Inferior parietal cortex (tissue), 1 donor: ENCODE data around the gene NAPEPLD.
"Not testable (repeated sequence)": the region's sequence is repeated elsewhere in the genome, so short reads cannot be mapped to it uniquely, and the experiment has no call there.

Experiments used
- DNase-seq: peaks from one replicate; pipeline ENCODE4 v3.0.0-alpha.2; 2016; ENCODE audit errors: extremely low spot score

Gene NAPEPLD

DNA sequence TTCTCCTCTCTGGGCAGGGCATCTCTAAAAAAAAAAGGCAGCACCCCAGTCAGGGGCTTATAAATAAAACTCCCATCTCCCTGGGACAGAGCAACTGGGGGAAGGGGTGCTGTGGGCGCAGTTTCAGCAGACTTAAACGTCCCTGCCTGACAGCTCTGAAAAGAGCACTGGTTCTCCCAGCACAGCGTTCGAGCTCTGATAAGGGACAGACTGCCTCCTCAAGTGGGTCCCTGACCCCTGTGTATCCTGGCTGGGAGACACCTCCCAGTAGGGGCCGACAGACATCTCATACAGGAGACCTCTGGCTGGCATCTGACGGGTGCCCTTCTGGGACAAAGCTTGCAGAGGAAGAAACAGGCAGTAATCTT is 42.2 kb downstream of the NAPEPLD start:
- not testable (repeated sequence) for DNase-seq

GRCh38 chr7:103106005-103106702 is 42.7 kb downstream of the NAPEPLD start:
- DNase-seq: no peak

- DNase-seq: no peak
These were observed 47.4 kb downstream of the NAPEPLD start for GRCh38 chr7:103101543-103101942.

DNA sequence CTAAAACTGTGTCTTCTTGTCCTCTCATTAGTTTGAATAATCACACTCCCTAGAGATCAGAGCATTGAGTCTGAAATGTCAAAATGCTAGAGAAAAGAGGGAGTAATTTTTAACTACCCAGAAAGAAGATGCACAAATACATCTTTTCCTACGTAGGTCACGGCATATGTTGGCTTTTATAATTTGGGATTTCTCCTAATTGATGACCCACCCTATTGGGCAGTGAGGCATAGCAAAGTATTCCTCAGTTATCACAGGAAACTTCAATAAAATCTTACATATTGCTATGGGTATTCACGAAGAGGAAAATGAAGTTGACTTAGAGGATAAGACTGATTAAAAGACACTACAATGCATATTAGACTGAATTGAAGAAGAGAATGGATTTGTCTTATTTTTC is 48.6 kb downstream of the NAPEPLD start:
- DNase-seq: no peak

DNA sequence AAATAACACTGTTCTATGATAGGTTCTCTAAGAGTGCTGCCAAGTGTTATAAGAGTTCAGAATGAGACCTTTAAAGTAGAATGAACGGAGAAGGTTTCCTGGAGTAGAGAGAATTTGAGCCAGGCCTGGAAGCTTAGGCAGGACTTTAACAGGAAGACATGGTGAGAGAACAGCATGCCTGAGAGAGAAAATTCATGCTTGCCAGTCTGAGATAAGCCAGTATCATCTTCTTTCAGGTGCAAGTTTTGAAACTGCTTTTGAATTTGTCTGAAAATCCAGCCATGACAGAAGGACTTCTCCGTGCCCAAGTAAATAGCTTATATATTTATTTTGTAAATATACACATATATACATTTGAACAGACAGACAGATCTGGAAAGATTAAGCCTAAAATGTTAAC is 51.9 kb downstream of the NAPEPLD start:
- DNase-seq: no peak

DNA sequence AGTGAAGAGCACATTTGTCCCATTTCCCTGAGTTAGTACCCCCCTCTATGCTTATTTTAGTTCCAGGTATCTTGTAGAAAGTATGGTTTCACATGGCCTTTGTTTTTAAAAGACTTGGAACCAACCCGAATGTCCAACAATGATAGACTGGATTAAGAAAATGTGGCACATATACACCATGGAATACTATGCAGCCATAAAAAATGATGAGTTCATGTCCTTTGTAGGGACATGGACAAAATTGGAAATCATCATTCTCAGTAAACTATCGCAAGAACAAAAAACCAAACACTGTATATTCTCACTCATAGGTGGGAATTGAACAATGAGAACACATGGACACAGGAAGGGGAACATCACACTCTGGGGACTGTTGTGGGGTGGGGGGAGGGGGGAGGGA is 53.3 kb downstream of the NAPEPLD start:
- not testable (repeated sequence) for DNase-seq

DNA sequence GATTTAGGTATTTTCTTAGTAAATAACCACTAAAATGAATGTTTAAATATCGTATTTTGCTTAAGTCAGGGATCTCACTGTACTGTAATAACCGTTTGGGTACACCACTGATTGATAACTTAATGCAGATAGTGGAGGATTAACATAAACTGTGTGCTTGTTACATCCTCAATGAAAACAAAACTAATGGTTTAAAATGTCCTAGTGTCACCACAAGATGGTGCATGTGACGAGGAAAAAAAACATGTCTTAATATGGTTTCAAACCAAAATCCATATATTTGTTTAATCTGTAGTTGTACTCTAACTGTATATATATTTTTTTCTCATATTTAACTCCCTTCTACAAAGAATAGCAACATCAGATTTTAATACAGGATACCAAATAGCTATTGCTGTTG is 54.8 kb downstream of the NAPEPLD start:
- peak; percentile 74 for DNase-seq

DNA sequence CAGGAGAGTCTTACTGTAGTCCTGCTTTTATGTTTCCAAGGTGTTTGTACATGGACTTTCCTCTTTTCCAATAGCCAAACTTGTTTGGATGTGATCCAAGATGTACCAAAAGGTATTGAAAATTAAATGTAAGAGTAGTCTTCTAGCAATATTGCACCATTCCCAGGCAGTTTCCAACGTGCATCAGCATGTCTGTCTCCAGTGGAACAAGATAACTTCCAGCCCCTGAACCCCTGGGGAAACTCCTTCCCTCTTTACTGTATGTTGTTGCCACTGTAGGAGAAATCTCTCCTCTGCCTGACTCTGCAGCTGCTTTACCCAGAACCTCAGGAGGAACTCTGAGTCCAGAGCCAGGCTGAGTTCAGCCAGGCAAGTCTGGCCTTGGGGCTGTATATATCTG is 55.5 kb downstream of the NAPEPLD start:
- DNase-seq: no peak

GRCh38 chr7:103092321-103092720 is 56.6 kb downstream of the NAPEPLD start:
- DNase-seq: not testable (repeated sequence)

- DNase-seq: no peak
These were observed 65.7 kb downstream of the NAPEPLD start for GRCh38 chr7:103083210-103083609.

GRCh38 chr7:103082497-103082896 is 66.4 kb downstream of the NAPEPLD start:
- DNase-seq: no peak

GRCh38 chr7:103080923-103081322 is 68.0 kb downstream of the NAPEPLD start:
- DNase-seq: no peak

- no peak for DNase-seq
These were observed 69.1 kb downstream of the NAPEPLD start for GRCh38 chr7:103079836-103080235.

DNA sequence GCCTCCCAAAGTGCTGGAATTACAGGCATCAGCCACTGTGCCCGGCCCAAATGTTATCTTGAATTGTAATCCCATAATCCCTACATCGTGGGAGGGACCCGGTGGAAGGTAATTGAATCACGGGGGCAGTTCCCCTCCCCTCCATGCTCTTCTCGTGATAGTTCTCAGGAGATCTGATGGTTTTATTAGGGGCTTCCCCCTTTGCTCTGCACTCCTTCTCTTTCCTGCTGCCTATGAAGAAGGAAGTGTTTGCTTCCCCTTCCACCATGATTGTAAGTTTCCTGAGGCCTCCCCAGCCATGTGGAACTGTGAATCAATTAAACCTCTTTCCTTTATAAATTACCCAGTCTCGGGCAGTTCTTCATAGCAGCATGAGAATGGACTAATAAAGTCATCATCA is 70.7 kb downstream of the NAPEPLD start:
- DNase-seq: not testable (repeated sequence)

- DNase-seq: no peak
These were observed 71.6 kb downstream of the NAPEPLD start for GRCh38 chr7:103077318-103077717.

DNA sequence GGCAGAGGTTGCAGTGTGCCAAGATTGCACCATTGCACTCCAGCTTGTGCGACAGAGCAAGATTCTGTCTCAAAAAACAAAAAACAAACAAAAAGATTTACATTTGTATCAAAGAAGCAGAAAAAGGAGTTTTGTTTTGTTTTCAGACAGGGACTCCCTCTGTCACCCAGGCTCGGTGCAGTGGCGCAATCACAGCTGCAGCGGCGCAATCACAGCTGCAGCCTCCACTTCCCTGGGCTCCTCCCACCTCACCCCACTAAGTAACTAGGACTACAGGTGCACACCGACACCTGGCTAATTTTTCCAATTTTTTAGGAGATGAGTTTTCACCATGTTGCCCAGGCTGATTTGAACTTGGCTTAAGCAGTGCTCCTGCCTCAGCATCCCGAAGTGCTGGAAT is 72.1 kb downstream of the NAPEPLD start:
- DNase-seq: no peak

DNA sequence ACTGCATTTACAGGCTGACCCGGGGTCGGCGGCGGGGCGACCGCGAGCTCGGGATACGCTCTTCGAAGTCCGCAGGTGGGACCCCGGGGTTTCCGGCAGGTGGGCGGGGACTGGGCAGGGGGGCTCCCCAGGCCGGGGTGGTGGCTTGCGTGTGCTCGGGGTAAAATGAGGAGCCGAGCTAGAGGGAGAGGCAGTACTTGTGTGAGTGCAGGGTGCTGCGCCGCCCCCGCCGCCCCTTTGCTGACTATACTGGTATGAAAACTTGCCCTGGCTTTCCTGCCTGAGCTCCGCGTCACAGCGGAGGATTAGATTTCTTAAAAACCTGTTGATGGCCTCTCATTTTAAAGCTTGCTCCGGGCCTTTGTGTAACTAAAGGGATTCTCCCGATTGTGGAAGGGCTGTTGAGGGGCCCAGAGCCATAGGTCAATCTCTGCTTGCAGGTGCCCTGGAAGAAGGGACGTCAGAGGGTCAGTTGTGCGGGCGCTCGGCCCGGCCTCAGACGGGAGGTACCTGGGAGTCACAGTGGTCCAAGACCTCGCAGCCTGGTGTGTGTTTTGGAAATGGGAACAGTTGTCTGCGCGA is 73.5 kb downstream of the NAPEPLD start:
- no peak for DNase-seq

DNA sequence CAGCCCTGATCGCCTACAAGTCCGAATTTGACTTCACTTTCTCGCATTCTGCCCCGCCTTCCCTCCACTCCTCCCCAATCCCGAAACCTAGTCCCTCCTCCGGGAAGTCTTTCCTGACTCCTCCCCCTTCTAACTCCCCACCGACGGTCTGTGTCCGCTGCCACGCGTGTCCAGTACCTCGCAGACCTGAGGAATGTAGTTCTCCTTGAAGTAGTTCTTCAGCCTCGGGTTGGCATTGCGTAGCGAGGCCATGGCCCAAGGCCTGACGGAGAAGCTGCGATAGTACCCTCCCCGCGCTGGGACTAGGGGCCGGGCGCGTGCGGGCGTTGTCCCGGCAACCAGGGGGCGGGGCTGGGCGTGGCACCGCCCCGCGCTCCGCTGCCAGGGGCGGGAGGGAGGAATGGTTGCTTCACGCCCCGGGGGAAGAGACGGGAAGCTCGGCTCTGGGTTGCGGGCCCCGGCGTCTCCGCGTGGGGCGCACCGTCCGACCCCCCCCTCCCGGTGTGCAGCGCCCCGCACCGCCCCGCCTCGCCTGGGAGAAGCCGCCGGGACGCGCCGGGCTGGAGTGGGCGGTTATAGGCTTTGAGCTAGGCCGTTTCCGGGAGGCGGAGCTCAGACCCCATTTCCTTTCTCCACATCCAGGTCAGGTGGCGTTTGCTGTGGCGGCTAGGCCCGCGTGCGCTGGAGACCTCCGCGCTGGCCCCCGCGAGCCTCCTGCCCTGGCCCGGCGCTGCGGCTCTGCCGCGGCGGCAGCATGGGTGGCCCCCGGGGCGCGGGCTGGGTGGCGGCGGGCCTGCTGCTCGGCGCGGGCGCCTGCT is 74.2 kb downstream of the NAPEPLD start, which contains the start of the genes ARMC10 and FBXL13:
Gene ARMC10, plus strand, starts transcription at position 622 of the 818 bp plus-strand sequence. Its CDS starts 133 bp downstream, at position 755.
Gene FBXL13, minus strand, starts transcription at position 278 of the 818 bp plus-strand sequence.
- peak; percentile 89 for DNase-seq

DNA sequence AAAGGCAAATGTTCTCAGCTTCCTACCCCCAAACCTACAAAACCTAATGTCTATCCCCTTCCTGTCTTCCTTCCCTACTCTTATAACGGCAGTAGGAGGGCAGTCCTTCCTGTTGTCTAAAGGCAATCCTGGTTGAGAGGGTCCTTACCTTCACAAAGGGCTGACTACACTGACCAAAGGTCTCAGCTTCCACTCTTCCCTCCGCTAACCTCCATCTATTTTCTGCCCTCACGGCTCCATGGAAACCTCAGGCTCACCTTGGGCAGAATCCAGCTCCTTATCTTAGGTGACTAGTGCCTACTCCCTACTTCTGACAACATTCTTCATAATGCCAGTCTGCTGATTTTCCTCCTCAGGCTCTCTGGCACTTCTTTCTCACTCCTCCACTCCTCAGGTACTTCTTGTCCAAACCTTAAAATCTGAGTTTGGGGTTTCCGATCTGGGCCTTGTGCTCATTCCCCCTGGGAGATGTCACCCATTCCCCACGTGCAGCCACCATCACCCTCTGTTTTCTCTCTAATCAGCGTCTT is 74.8 kb downstream of the NAPEPLD start:
- no peak for DNase-seq

DNA sequence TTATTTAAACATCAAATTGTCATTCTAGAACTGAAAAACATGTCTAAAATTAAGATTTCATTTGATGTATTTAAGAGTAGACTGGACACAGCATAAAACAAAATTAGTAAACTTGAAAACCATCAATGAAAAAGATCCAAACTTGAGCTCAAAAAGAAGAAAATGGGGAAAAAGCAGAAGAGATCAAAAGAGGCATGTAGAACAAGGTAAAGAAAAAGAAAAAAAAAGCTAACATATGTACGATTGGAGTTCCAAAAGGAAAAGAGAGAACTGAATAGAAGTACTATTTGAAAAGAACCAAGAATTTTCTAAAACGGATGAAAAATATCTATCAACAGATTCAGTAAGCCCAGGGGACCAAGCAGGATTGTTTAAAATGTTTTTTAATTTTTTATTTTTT is 77.9 kb downstream of the NAPEPLD start:
- DNase-seq: no peak

DNA sequence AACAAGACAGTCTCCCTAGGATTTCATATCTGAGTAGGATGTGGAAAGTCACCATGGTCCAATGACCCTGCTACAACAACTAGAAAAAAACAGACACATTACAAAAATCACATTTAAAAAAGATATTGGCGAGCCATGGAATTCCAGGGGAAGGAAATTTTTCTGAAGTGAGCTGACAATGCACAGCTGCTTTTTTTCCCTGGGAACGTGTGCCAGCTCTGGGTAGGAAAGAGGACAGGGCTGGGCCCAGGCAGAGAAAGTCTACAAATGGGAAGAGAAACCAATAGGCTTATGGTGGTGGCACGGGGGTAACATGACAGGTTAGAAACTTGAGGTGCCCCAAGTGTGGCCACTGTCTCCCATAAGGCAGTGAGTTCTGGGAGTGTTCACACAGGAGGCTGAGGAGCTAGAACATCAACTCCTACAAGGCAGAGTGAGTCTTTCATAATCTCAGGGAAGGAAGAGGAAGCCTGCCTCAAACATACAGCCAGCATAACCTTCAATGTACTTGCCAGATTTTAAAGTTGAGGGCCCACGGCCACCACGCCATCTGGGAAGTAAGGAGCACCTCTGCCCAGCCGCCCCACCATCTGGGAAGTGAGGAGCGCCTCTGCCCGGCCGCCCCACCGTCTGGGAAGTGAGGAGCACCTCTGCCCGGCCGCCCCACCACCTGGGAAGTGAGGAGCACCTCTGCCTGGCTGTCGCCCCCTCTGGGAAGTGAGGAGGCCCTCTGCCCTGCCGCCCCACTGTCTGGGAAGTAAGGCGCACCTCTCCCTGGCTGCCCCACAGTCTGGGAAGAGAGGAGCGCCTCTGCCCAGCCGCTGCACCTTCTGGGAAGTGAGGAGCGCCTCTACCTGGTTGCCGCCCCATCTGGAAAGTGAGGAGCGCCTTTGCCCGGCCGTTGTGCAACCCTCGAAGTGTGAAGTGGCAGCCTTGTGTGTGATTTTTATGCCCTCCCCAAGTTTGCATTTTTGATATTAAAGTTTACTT is 80.2 kb downstream of the NAPEPLD start:
- no peak for DNase-seq
